SW 1271 (cell line): ENCODE measurements around the gene LYZL1.
"Not testable (repeated sequence)": the region's sequence is repeated elsewhere in the genome, so short reads cannot be mapped to it uniquely, and the experiment has no call there.

Experiments
- DNase-seq, 2 experiments: peaks; one replicate each; lab custom pipeline; 2025; lab: John Stamatoyannopoulos, UW

Gene LYZL1

GRCh38 chr10:29308142-29308541 lies 19.3 kb downstream of the LYZL1 start:
- DNase-seq, result not testable (repeated sequence)

- DNase-seq, result no peak
Measured at GRCh38 chr10:29309465-29309864, 20.6 kb downstream of the LYZL1 start.

GRCh38 chr10:29310463-29310862 lies 21.6 kb downstream of the LYZL1 start:
- DNase-seq, result not testable (repeated sequence)

GRCh38 chr10:29313071-29313470 lies 24.2 kb downstream of the LYZL1 start:
- no peak for DNase-seq

- no peak for DNase-seq
Measured at GRCh38 chr10:29314726-29315125, 25.9 kb downstream of the LYZL1 start.

GRCh38 chr10:29315814-29316213 lies 26.9 kb downstream of the LYZL1 start:
- no peak for DNase-seq

- no peak for DNase-seq
Measured at GRCh38 chr10:29316308-29317026, 27.6 kb downstream of the LYZL1 start.

GRCh38 chr10:29317027-29317420 lies 28.2 kb downstream of the LYZL1 start:
- no peak for DNase-seq

- no peak for DNase-seq
Measured at GRCh38 chr10:29317423-29318021, 28.7 kb downstream of the LYZL1 start.

- DNase-seq, result not testable (repeated sequence)
Measured at GRCh38 chr10:29318141-29319071, 29.5 kb downstream of the LYZL1 start.

GRCh38 chr10:29319205-29319781 lies 30.4 kb downstream of the LYZL1 start:
- DNase-seq, result no peak

GRCh38 chr10:29320680-29321121 lies 31.8 kb downstream of the LYZL1 start:
- not testable (repeated sequence) for DNase-seq

GRCh38 chr10:29321656-29322055 lies 32.8 kb downstream of the LYZL1 start:
- DNase-seq, result no peak

- DNase-seq, result no peak
Measured at GRCh38 chr10:29322918-29323317, 34.0 kb downstream of the LYZL1 start.

- DNase-seq, result no peak
Measured at GRCh38 chr10:29323367-29323766, 34.5 kb downstream of the LYZL1 start.

- DNase-seq, result no peak
Measured at GRCh38 chr10:29324220-29324841, 35.5 kb downstream of the LYZL1 start.

- DNase-seq, result no peak
Measured at GRCh38 chr10:29326299-29326698, 37.4 kb downstream of the LYZL1 start.

- no peak for DNase-seq
Measured at GRCh38 chr10:29326886-29327745, 38.2 kb downstream of the LYZL1 start.

- no peak for DNase-seq
Measured at GRCh38 chr10:29327746-29328102, 38.9 kb downstream of the LYZL1 start.

GRCh38 chr10:29328983-29329382 lies 40.1 kb downstream of the LYZL1 start:
- no peak for DNase-seq

- DNase-seq, result no peak
Measured at GRCh38 chr10:29329420-29329819, 40.5 kb downstream of the LYZL1 start.
